Measurements from ENCODE around the gene GPR180. TPM values are rescaled to one million over a fixed set of nuclear protein-coding genes. Genes with fewer than 3 reads are reported as not detected.

GPR180 gene
- total and polyA plus RNA-seq, 2 experiments from 2014 or later: 6.3 to 7.7 TPM

DNA sequence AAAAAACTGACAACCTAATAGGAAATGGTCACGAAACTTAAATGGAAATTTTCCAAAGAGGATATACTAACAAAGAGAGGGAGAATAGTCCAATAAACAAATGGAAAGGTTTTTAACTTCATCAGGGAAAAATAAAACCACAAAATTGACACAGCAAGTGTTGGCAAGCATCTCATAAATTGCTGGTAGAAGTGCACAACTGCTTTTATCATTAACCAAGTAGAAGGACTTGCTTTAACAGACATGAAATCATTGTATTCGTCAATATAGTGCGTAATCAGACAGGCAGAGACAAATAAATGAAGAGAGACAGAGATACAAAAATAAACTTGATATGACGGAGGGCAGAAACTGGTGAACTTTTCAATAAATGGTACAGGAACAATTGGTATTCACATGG is 13.1 kb upstream of the GPR180 start:
- in situ Hi-C loops (cut with MboI): no loop called here
- WGBS, 2 experiments (ENCODE audit: low coverage in 1 of 2, low lambda C conversion rate in 2 of 2, missing lambda C conversion rate in 2 of 2): 97 to 100% methylated on average over 4 of the region's 4 CpGs
- Histone ChIP-seq H3K27ac (no peak overlapping the region), H3K9me2 (ENCODE audit: insufficient read depth) (no peaks in the 10 kb centered on the region; the same call in 1 of the 2 replicates), H4K20me1 (ENCODE audit: insufficient read depth) (no peaks in the 10 kb centered on the region), H3K4me2 (ENCODE audit: unreplicated experiment) (no peak overlapping the region), H3F3A (ENCODE audit: insufficient read depth) (no peaks in the 10 kb centered on the region), H3K4me1 (ENCODE audit: insufficient read depth) (peaks cover under 1% of the 10 kb centered on the region; the same call in 1 of the 2 replicates), H3K36me3 (ENCODE audit: low read depth) (peaks cover 52% of the 10 kb centered on the region), H3K4me3 (no peak overlapping the region), H3K27me3 (replicated peaks; ENCODE audit: insufficient read depth) (no peaks in the 10 kb centered on the region), H3K79me2 (ENCODE audit: insufficient read depth) (peaks cover 72% of the 10 kb centered on the region), H3K9ac (no peak overlapping the region), H2AFZ (no peak overlapping the region), H3K9me3 (ENCODE audit: low read depth) (no peaks in the 10 kb centered on the region)
- no peak for DNase-seq
- TF ChIP-seq EZH2 (IDR thresholded peaks at IDR 0.05; ENCODE audit: insufficient read depth, poor library complexity, severe bottlenecking) (no peak), EZH2phosphoT487 (IDR thresholded peaks at IDR 0.05; ENCODE audit: insufficient read depth, low read depth) (no peak)

DNA sequence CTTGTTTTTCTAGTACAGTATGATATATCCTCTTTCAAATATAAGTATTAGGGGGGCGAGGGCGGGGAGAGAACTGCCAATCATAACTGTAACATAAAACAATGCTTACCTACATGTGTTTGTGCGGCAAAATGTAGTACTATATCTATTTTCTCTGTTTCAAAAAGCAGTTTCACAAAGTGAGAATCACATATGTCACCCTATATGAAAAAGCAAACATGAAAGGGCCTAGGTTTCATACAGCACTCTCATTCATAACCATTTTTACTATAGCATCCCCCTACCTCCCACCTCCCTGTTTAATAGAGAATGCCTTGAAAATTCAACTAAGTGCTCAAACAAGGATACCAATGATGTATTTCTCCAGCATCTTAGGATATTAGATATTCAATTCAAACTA is 10.9 kb upstream of the GPR180 start:
- Histone ChIP-seq H3K79me2 (ENCODE audit: insufficient read depth) (peaks cover 86% of the 10 kb centered on the region), H3F3A (ENCODE audit: insufficient read depth) (no peaks in the 10 kb centered on the region), H3K4me3 (no peak overlapping the region), H3K36me3 (ENCODE audit: low read depth) (peaks cover 34% of the 10 kb centered on the region), H4K20me1 (ENCODE audit: insufficient read depth) (no peaks in the 10 kb centered on the region), H2AFZ (no peak overlapping the region), H3K9me3 (ENCODE audit: low read depth) (no peaks in the 10 kb centered on the region), H3K4me2 (ENCODE audit: unreplicated experiment) (no peak overlapping the region), H3K9me2 (ENCODE audit: insufficient read depth) (no peaks in the 10 kb centered on the region), H3K27ac (no peak overlapping the region), H3K9ac (no peak overlapping the region), H3K4me1 (ENCODE audit: insufficient read depth) (peaks cover 17% of the 10 kb centered on the region), H3K27me3 (replicated peaks; ENCODE audit: insufficient read depth) (no peaks in the 10 kb centered on the region)
- no peak for TF ChIP-seq EZH2 (IDR thresholded peaks at IDR 0.05; ENCODE audit: insufficient read depth, poor library complexity, severe bottlenecking)
- no peak for DNase-seq
- 76 to 81% methylated on average over 3 of the region's 3 CpGs for WGBS, 2 experiments (ENCODE audit: low coverage in 1 of 2, low lambda C conversion rate in 2 of 2, missing lambda C conversion rate in 2 of 2)
- in situ Hi-C loops (cut with MboI): no loop called here

DNA sequence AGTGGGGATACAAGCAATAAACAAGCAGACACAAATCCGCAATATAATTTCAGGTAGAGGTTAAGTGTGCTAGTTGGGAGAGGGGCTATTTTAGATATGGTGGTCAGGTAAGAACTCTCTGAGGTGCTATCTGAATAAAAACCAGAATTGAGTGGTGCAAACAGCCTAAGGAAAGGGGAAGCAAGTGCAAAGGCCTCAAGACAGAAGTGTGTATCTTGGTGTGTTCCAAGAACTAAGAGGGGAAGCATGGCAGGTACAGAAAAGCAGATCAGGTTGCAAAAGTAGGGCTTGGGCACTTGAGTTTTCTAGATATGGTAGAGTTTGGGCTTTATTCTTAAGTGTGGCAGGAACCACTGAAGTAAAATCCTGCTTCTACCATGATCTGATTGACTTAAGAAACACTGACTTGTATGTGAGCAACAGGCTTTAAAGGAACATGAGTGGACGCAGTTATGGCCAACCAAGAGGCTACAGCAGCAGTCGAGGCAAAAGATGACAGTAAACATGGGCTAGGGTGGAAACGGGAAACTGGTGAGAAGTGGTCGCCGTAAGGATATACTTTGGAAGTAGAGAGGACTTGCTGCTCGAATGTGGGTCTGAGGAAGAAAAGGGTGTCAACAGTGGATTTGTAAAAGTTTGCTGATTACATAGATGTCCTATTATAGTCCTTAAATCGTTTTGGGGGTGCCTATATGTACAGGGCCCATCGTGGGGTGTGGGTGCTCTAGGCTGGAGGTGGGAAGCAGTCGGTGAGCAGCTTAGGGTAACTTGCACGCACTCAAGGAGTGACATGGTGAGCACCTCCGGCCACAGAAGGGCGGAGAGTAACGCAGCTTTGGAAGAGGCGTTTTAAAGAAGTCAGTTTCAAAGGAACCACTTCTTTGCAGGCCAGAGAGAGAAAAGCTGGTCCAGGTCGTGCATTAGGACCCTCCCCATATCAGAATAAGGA is 6.4 kb upstream of the GPR180 start:
- 13 to 14% methylated on average over 16 of the region's 16 CpGs for WGBS, 2 experiments (ENCODE audit: low coverage in 1 of 2, low lambda C conversion rate in 2 of 2, missing lambda C conversion rate in 2 of 2)

DNA sequence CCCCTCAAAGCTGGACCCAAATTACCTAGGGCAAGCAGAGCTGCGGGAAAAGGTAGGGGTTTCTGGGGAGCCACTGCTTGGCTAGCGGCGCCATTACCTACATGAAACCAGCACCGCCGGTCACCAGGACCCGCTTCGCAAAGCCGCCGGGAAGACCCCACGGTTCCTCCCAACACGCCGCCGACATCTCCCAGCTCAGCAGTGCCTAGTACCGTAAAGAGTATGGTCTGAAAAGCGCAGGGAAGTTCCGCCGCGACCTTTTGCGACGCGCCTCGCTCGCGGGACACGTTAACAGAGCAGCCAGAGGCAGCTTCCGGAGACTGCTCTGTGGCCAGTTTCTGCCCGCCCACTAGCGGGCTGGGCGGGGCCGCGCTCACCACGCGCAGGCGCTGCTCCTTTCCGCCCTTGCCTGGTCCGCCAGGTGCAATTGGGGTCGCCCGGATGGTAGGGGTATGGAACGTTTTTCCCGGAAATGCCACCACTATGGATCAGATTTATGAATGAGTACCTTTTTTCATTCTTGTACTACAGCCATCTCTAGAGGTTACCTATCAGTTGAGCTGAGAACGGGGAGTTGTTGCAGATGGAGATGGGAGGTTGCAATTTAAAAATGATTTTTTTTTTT is 5.6 kb upstream of the GPR180 start, which contains the start of gene TGDS:
Gene TGDS (minus strand): TSS at position 203 of the 625 bp plus-strand sequence. CDS start 16 bp downstream, at position 187.
- Histone ChIP-seq H3K9ac (peak within 1 kb of the TSS; percentile 95), H3K79me2 (ENCODE audit: insufficient read depth) (peaks cover 48% of the 10 kb centered on the region), H3F3A (ENCODE audit: insufficient read depth) (no peaks in the 10 kb centered on the region), H3K27ac (peak within 1 kb of the TSS; percentile 62), H3K4me3 (peak within 1 kb of the TSS; percentile 94), H4K20me1 (ENCODE audit: insufficient read depth) (no peaks in the 10 kb centered on the region), H2AFZ (peak within 1 kb of the TSS; percentile 98), H3K4me2 (ENCODE audit: unreplicated experiment) (peak within 1 kb of the TSS; percentile 80), H3K9me2 (ENCODE audit: insufficient read depth) (no peaks in the 10 kb centered on the region), H3K36me3 (ENCODE audit: low read depth) (peaks cover 9% of the 10 kb centered on the region; the same call in 1 of the 2 replicates), H3K9me3 (ENCODE audit: low read depth) (no peaks in the 10 kb centered on the region), H3K4me1 (ENCODE audit: insufficient read depth) (peaks cover 17% of the 10 kb centered on the region), H3K27me3 (replicated peaks; ENCODE audit: insufficient read depth) (no peaks in the 10 kb centered on the region)
- WGBS, 2 experiments (ENCODE audit: low coverage in 1 of 2, low lambda C conversion rate in 2 of 2, missing lambda C conversion rate in 2 of 2): 0 to 1% methylated on average over 30 to 41 of the region's 41 CpGs
- in situ Hi-C loops (cut with MboI): no loop called here
- TF ChIP-seq EZH2 (IDR thresholded peaks at IDR 0.05; ENCODE audit: insufficient read depth, poor library complexity, severe bottlenecking) (no peak), EZH2phosphoT487 (IDR thresholded peaks at IDR 0.05; ENCODE audit: insufficient read depth, low read depth) (no peak)
- DNase-seq: peak; percentile 97

More for the DNA sequence above, 6.4 kb upstream of the GPR180 start:
- peak overlapping the region; percentile 80 for H3K4me2 ChIP-seq (ENCODE audit: unreplicated experiment)
- peak overlapping the region; percentile 95 for H3K9ac ChIP-seq
- peak overlapping the region; percentile 98 for H2AFZ ChIP-seq
- DNase-seq: peak; percentile 71
- TF ChIP-seq EZH2 (IDR thresholded peaks at IDR 0.05; ENCODE audit: insufficient read depth, poor library complexity, severe bottlenecking): no peak
- no peak for TF ChIP-seq EZH2phosphoT487 (IDR thresholded peaks at IDR 0.05; ENCODE audit: insufficient read depth, low read depth)
- no peaks in the 10 kb centered on the region for H4K20me1 ChIP-seq (ENCODE audit: insufficient read depth)
- H3K4me3 ChIP-seq: peak overlapping the region; percentile 94
- no peaks in the 10 kb centered on the region for H3K9me2 ChIP-seq (ENCODE audit: insufficient read depth)
- no peaks in the 10 kb centered on the region for H3F3A ChIP-seq (ENCODE audit: insufficient read depth)
- H3K4me1 ChIP-seq (ENCODE audit: insufficient read depth): peaks cover 17% of the 10 kb centered on the region
- in situ Hi-C loops (cut with MboI): no loop called here
- H3K9me3 ChIP-seq (ENCODE audit: low read depth): no peaks in the 10 kb centered on the region
- H3K79me2 ChIP-seq (ENCODE audit: insufficient read depth): peaks cover 55% of the 10 kb centered on the region
- H3K27me3 ChIP-seq (replicated peaks; ENCODE audit: insufficient read depth): no peaks in the 10 kb centered on the region
- peaks cover 13% of the 10 kb centered on the region; the same call in 1 of the 2 replicates for H3K36me3 ChIP-seq (ENCODE audit: low read depth)
- H3K27ac ChIP-seq: peak overlapping the region; percentile 62

Measured in GM23248 (cell line).